ENCODE data around the gene ANKRD11.
A peak's percentile ranks its signal among the peaks of the same experiment; 100 is the strongest.

ANKRD11 gene

DNA sequence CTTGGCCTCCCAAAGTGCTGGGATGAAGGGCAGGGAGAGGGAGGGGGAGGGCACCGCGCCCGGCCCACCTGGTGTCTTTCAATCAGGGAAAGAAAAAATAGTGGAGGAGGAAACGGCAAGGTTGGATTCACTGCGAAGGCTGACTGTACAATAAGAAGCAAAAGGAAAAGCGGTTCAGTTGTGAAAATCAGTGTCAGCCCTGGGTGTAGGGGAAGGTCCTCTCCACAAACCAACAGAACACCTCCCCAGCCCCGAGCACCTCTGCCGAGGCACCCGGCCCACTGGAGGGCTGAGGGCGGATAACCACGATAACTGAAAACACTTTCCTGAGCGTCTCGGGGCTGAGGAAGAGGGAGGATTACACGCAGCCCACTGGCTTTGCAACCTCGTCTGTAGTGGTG is 16.4 kb upstream of the ANKRD11 start:
- no peak for DNase-seq (ENCODE audit: low spot score)

DNA sequence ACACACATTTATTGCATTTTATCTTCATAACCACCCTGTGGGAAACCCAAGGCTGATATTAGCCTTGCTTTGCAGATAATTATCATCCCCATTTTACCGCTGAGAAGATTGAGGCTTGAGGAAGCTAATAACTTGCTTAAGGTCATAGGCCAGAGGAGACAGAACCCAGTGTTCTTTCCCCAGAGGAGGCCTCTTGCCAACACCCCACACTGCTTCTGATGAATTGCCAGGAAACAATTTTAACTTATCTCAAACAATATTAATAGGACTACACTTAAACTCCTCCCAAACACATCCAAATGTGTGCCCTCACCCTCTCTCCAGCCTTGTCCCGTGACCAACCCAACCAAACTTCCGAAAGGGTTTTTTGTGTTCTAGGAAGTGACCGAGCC is 15.7 kb upstream of the ANKRD11 start:
- no peak for DNase-seq (ENCODE audit: low spot score)

DNA sequence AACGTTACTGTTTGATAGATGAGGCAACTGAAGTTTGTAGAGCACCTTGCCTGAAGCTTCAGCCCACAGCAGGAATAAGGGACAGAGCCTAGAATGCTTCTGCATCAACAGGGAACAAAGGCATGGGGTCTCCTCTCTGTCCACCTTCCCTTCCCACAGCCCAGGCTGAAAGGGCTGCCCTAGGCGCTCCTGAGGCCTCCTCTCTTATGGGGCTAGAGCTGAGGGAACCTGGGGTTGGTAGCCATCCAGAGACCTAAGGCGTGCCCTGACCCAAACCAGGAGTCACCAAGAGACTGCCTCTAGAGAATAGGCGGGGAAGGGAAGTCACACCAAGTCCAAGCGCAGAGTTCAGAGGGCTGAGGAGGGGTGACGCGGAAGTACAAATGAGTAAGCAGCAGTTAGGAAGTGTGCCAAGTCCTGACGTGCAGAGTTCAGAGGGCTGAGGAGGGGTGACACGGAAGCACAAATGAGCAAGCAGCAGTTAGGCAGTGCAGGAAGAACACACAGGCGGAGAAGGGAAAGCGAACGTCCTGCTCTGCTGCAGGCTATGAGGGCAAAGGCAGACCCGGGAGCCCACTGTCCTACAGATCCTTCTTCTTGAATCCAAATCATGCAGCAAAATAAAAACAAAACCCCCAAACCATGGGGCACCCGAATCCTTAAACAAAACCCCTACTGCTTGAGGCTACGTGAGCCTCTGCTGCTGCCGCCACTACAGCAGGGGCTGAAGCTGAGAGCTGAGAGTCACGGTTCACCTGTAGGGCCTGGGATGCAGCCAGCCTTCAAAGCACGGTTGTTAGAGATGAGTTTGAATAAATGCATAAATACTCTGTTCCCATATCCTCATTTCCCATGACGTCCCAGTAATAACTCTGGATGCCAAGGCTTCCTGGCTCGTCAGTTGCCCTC is 15.1 kb upstream of the ANKRD11 start:
- DNase-seq (ENCODE audit: low spot score), result peak; percentile 71

DNA sequence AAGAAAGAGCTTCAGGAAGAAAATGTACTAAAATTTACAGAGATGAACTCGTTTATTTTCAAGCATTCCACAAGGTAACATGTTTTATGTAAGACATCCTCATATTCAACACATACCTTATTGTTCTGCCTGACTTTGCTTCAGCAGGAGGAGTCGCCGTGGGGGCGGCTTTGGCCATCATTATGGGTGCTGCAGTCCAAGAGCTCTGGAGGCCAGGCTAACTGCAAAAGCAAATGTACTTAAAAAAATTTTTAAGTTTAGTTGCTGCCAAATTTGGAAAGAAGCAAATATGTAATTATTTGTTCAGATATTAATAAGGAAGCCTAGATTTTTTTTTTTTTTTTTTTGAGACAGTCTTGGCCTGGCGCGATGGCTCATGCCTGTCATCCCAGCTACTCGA is 13.7 kb upstream of the ANKRD11 start:
- DNase-seq (ENCODE audit: low spot score), result no peak

DNA sequence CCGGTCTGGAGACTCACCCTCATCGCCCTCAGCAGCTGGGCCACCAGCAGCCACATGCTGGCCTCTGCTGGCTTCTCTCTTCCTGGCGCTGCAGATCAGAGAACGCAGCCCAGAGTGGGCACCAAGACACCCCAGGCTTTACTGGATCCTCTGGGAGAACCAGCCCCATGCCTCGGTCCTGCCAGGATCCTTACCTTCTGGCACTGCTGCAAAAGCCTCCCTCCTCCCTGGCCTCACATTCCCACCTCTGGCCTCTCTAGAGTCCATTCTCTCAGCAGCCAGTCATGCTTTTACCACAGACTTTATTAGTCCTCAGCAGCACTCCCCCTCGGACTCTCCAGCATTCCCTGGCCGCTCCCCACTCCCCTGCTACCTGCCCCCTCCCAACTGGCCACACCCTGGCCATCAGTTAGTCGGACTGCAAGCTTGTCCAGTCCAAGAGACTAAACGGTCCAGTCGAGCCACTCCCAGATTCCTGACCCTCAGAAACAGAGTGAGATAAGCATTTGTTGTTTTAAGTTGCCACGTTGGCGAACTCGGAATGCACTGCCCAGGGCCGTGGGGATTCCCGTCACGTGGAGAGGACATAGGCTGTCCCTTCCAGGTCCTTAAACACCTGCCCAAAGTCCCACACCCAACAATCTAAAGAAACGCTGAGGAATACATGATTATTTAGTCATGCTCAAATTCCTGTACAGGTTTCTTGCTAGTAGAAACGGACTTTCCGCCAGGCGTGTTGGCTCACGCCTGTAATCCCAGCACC is 11.9 kb upstream of the ANKRD11 start:
- peak; percentile 62 for DNase-seq (ENCODE audit: low spot score)

DNA sequence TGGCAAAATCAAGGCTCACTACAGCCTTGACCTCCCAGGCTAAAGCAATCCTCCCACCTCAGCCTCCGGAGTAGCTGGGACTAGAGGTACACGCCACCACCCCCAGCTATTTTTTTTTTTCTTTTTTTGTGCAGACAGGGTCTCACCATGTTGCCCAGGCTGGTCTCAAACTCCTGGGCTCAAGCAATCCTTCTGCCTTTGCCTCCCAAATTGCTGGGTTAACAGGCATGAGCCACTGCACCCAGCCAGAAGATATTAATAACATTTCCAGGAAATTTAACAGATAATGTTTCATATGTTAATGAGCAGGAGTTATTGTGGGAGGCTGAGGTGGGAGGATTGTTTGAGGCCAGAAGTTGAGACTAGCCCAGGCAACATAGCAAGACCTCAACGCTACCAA is 9.4 kb upstream of the ANKRD11 start:
- no peak for DNase-seq (ENCODE audit: low spot score)

DNA sequence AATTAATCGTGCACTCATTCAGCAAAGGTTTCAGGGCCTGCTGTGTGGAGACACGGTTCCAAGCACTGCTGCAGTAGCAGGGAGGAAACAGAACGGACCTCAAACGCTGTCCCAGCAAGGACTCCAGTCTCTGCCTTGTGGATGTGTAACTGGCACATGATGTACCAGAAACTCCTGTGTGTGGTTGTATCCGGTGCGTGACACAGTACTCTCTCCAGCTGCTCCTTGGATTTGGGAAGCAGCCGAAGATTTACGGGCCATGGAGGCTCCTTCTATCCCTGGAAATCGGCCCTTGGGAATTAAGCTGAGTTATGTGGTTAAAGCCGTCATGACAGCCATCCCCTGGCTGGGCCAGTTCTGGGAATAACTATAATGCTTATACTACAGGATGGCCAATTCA is 8.5 kb upstream of the ANKRD11 start:
- DNase-seq (ENCODE audit: low spot score), result no peak

DNA sequence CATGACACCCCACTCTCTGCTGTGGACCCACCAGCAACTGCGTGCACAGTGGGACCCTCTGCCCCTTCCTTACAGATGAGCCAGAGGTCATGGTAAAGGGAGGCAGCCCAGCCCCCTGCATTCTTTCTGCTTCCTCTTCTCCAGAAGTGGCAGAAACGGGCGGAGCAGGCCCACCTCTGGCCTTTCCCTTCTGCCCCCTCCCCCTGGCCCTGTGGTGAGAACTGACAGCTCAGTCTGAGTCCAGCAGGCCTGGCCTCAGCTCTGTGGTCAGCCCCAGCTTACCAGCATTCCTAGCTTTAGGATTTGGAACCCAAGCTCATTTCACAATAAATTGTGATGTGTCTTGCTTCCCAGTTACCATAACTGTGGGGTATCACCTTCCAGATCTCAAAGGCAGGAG is 4.8 kb upstream of the ANKRD11 start:
- no peak for DNase-seq (ENCODE audit: low spot score)

DNA sequence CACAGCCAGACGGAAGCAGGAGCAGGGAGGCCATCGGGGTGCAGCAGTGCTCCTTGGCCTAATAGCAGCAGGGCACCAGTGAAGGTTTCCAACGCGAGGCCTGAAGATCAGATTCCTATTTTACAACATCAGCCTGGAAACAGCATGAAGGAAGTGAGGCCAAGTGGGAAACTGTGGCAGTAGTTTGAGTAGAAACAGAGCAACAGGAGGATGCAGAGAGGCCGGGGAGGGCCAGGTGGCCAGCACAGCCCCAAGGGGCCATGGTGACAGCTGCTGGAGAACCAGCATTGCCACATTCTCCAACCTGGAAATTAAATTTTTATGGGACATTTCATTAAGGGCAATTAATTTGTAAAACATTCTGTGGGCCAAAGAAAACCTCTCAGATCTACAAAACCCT is 3.4 kb upstream of the ANKRD11 start:
- DNase-seq (ENCODE audit: low spot score), result no peak

DNA sequence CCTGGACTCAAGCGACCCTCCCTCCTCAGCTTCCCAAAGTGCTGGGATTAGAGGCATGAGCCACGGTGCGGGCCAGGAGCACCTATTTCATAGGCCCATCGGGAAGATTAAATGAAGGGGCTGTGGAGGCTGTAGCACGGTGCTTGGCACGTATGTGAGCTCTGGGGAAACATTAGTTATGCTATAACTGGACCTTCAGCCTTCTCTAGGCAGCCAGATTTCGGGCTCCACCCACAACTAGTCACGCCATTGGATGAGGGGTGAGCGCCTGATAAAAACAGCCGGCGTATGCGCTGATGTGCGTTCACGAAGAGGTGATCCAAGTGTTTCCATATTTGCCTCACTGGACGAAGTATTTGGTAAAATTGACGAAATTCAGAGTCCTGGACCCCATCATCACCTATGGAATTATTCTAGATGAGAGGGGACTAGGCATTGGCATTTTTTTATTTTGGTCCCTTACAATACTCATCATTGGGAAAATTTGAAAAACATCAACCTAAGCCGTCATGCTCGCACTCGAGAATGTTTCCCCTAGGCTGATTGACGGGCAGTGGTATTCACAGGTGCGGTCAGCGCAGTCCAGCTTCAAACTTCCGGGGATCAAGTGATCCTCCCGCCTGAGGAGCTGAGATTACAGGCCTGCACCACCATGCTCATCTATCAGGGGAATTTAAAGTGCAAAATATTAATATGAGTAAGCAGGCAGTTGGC is 1.8 kb upstream of the ANKRD11 start:
- no peak for DNase-seq (ENCODE audit: low spot score)

DNA sequence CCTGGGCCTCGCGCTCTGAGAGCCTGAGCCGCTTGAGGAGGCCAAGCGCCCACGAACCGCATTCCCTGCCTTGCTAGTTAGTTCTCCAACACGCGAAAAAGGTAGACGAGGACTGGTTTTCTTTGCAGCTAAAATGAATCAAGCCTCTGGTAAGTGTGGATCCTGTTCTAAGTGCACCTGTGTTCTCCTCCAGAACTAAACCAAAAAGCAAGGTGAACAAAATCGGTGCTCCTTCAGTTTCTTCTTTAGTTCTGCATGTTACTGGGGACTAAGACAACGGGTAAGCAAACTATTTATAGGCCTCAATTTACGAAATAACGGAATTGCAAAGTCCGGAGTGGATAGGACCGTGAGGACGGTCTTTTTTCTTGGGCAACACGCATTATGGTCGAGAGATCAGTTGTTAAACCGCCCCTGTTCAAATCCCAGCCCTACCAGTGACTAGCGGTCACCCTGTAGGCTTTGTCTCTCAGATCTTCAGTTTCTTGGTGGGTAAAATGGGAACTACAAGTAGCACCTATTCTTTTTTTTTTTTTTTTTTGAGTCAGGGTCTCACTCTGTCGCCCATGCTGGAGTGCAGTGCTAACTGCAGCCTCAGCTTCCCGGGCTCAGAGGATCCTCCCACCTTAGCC is 993 bp upstream of the ANKRD11 start:
- DNase-seq (ENCODE audit: low spot score), result no peak

DNA sequence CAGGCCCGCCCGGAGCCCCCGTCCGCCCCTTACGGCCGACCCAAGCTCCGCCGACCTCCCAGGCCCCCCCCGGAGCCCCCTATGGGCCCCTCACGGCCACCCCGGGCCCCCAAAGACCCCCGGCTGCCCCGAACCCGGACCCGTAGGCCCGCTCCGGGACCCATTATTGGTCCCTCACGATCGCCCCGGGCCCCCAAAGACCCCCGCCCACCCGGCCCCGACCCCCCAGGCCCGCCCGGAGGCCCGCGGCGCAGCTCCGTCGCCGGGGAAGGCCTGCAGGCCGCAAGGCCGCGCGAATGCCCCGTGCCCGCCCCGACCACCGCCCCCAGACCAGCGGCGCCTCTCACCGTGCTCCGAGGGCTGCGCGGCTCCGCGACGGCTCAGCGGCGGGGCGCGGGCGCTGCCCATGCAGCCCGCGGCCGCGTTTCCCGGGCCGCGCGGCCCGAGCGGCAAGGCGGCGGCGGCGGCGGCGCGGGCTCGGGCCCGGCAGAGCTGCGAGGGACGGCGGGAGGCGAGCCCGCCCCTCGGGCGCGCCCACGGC is 393 bp downstream of the ANKRD11 start:
- no peak for DNase-seq (ENCODE audit: low spot score)

DNA sequence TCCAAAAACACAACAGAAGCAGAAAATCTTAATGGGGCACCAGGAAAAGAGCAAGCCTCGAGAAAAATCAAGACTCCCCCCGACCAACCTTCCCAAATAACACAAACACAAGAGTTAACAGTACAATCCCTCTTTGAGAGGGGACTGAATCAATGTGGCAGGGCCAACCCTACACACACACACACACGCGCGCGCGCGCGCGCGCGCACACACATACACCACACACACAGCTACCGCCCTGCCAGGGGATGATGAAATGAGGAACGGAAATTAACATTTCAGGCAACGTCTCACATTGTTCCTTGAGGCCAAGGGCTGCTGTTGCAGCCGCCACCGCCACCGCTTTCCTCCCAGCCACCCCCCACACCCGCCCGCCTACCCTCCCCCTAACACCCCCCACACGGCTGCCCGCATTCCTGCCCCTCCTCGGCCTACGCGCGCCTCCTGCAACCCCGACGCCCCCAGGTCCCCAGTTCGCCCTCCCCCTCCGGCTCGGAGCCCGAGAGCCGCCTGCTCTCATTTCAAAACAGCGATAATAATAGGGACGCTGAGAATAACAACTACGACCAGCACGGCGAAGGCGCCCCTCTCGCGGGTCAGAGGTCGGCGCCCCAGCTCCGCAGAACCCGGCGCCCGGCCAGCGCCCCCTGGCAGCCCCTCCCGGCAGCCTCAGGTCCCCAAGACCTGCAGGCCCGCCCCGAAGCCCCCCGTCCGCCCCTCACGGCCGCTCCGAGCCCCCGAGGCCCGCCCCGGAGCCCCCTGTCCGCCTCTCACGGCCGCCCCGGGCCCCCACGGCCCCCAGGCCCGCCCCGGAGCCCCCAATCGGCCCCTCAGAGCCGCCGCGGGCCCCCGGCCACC is 1.1 kb downstream of the ANKRD11 start:
- peak; percentile 85 for DNase-seq (ENCODE audit: low spot score)

DNA sequence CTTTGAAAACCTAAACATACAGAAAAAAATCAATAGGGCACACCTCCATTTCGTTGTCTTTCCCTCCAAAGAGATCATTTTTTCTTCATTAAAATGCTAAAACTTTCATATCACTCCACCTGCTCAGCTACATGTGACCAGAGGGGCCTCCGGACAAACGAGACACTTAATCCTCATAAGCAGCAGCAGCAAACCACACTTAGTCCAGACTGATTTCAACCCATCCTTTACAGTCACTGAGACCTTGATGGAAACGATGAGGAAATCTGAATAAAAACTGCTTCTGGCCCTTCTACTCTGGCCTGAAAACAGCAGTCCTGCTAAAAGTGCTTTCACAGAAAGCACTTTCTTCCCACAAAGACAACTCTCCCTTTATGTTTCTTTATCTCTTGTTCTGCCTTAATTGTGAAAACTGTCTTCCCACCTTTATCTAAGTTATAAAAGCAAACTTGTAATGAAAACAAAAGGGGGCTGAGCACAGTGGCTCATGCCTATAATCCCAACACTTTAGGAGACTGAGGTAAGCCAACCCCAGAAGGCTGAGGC is 4.6 kb downstream of the ANKRD11 start:
- DNase-seq (ENCODE audit: low spot score), result no peak

DNA sequence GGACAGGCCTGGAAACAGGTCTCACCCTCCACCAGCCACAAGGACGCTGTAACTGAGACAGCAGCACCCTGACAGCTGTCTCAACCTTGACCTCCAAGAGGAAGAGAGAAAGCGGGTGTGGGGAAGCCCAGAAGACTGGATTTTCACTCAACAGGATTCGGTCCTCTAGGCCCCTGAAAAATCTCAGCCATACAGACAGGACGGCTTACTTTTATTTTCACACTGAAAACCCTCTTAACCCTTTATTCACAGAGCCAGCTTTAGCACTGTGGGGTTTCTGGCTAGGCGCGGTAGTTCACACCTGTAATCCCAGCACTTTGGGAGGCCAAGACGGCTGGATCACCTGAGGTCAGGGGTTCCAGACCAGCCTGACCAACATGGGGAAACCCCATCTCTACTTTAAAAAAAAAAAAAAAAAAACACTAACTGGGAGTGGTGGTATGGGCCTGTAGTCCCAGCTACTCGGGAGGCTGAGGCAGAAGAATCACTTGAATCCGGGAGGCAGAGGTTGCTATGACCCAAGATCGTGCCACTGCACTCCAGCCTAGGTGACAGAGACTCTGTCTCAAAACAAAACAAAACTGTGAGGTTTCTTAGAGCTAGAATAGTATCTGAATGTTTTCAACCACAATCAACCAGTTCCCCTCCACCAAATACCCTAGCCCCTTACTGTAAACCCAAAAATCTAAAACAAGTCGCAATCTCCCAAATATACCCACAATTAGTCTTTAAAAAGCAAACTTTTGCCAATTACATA is 5.3 kb downstream of the ANKRD11 start:
- no peak for DNase-seq (ENCODE audit: low spot score)

DNA sequence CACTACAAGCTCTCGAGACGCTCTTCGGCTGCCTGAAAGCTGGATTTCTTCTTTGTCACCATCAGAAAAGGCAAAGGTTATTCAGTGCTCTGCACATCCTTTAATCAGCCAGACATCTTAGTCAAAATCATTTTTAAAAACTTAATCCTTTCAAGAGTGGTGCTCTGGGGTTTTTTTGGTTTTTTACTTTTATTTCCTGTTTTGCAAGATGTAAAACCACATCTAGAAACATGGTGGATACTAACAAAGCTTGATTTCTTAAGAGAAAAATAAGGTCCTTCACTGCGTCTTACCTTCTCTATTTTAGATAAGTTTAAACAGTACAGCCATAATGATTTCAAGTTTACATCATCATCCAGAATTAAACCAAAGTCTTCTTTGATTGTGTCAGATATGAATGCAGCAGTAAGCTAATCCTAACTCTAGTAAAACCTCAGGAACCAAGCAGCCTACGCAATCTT is 6.3 kb downstream of the ANKRD11 start:
- no peak for DNase-seq (ENCODE audit: low spot score)

DNA sequence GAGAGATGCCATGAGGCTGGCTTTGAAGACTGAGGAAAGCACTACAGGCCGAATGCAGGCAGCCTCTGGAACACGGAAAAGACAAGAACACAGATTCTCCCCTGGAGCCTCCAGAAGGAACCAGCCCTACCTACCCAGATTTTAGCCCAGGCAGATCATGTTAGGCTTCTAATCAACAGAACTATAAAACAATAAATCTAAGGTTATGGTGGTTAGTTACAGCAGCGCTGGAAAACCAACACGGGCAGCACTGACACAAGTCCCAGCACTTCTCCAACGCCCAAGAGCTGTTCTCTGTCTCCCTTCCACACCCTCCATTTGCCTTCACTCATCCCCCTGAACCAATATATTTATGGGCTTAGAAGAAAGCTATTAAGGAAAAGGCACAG is 7.5 kb downstream of the ANKRD11 start:
- DNase-seq (ENCODE audit: low spot score), result no peak

DNA sequence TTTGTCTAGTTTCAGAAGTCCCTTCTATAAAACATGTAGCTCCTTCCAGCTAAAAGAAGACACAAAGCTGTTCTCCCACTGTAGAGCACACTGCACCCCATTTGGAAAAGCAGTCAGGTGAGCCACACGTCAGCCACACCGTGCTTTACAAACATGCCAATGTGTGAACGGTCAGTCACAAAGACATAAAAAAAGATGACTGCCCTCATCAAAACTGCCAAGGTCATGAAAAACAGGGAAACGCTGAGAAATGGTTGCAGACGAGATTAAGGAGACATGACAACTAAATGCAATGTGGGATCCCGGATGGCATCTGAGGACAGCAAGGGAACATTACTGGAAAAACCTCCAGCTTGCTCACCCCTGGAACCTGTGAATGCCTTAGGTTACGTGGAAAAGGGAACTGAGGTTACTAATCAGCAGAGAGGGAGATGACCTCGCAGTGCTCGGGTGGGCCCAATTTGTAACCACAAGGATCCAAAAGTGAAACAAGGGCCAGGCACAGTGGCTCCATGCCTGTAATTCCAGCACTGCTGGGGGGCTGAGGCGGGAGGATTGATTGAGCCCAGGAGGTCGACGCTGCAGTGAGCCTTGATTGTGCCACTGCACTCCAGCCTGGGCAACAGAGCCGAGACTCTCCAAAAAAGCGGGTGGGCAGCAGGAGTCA is 8.1 kb downstream of the ANKRD11 start:
- no peak for DNase-seq (ENCODE audit: low spot score)

DNA sequence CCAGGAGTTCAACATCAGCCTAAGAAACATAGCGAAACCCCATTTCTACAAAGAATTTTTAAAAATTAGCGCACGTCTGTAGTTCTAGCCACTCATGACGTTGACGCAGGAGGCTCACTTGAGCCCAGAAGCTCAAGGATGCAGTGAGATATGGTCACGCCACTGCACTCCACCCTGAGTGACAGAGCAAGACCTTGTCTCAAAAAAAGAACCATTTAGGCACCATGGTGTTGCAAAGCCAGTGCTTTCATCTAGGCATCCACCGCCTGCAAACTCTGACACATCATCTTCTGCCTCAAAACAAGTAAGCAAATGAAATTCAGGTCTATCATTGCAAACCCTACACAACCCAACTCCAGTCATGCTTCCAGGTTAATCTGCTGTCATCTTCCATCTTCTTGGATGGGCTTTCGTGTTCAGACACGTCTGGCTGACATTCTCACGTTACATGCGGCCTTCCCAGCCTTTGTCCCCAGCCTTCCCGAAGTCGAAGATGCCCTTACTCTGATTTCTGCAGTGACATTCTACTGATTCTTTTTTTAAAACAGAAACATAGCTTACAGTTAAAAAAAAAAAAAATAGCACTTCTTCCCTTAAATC is 8.9 kb downstream of the ANKRD11 start:
- DNase-seq (ENCODE audit: low spot score), result no peak
